ENCODE data around the gene WNT3. TPM values are rescaled to one million over a fixed set of nuclear protein-coding genes. Genes with fewer than 3 reads are reported as not detected.

The WNT3 gene
- total and polyA plus RNA-seq, 10 of the 15 experiments (the other 5 are each of a cell fraction or from before 2014, with no cell fraction given) = 0.01 to 0.03 TPM; not detected in 8

GRCh38 chr17:46817151-46817900, 1.2 kb downstream of the WNT3 start (continued):
- no peak for TF ChIP-seq ZBTB40 (IDR thresholded peaks at IDR 0.05; ENCODE audit: borderline replicate concordance)
- no peak for TF ChIP-seq RUNX3 (IDR thresholded peaks at IDR 0.05; ENCODE audit: low read length)

- ChIA-PET CTCF (interaction anchor here (1.1 kb wide), 1 partner anchor 8 kb away, joined by 3 read pairs; no protein-coding TSS in a partner anchor), POLR2A (no interaction called here), RAD21 (ENCODE audit: unreplicated experiment) (no interaction called here), SMC1A (ENCODE audit: uncharacterized antibody, unreplicated experiment) (no interaction called here)
- no peak overlapping the region for H3K9ac ChIP-seq (ENCODE audit: control insufficient read depth, insufficient read depth, low read length)
- peaks cover 13 to 24% of the 10 kb centered on the region in 2 experiments for H3K27me3 ChIP-seq (replicated peaks in 1 of 2; ENCODE audit: control insufficient read depth in 2 of 2, insufficient read depth in 2 of 2, low read length in 1 of 2)
- no peaks in the 10 kb centered on the region for H3K79me2 ChIP-seq (ENCODE audit: control insufficient read depth, insufficient read depth, low read length)
- TF ChIP-seq BCL3 (IDR thresholded peaks at IDR 0.05; ENCODE audit: borderline replicate concordance, insufficient read depth, low read depth, low read length, poor library complexity, severe bottlenecking) (peak; percentile 10), PAX5 (IDR thresholded peaks at IDR 0.05; ENCODE audit: borderline replicate concordance, low read depth, low read length) (no peak), EED (IDR thresholded peaks at IDR 0.05; ENCODE audit: low read depth) (no peak), MTA3 (IDR thresholded peaks at IDR 0.05; ENCODE audit: borderline replicate concordance, low read length) (no peak), ZBED1 (IDR thresholded peaks at IDR 0.05; ENCODE audit: borderline replicate concordance) (no peak)
- H3K4me1 ChIP-seq (ENCODE audit: control insufficient read depth, insufficient read depth, low read length) = no peaks in the 10 kb centered on the region
- H3K4me2 ChIP-seq (ENCODE audit: control insufficient read depth, insufficient read depth) = no peak overlapping the region
- H3K27ac ChIP-seq (ENCODE audit: control insufficient read depth, insufficient read depth) = no peak overlapping the region
- no TSS peak for BruUV-seq (replicated peaks)
- 52% methylated on average over 12 of the region's 12 CpGs for WGBS (ENCODE audit: insufficient coverage, insufficient replicate concordance, low lambda C conversion rate, missing lambda C conversion rate)
- DNase-seq (ENCODE audit: low read depth, low spot score) = no peak
- no peak overlapping the region for H3K4me3 ChIP-seq
- H2AFZ ChIP-seq (ENCODE audit: control insufficient read depth, low read depth, low read length) = no peak overlapping the region
- in situ Hi-C loops (cut with MboI) (no loop called here), intact Hi-C loops (cut with micrococcal nuclease; ENCODE audit: unreplicated experiment) (no loop called here)
- no peak for ATAC-seq
- H3K36me3 ChIP-seq (ENCODE audit: control insufficient read depth in 2 of 2, insufficient read depth in 2 of 2, low read length in 1 of 2) = no peaks in the 10 kb centered on the region
- no peaks in the 10 kb centered on the region for H4K20me1 ChIP-seq (ENCODE audit: control insufficient read depth, insufficient read depth)
- no peak for FAIRE-seq
- no peaks in the 10 kb centered on the region for H3K9me3 ChIP-seq (replicated peaks; ENCODE audit: control insufficient read depth, insufficient read depth, low read length)
Observed at GRCh38 chr17:46815474-46816353, 2.8 kb downstream of the WNT3 start.

Measured in GM12878 (cell line).